GM12801 (cell line): Measurements from ENCODE around the gene NXPH1.

Experiments used
- CTCF ChIP-seq: IDR thresholded peaks from one replicate; pipeline ENCODE4 v1.5.1; 2011; ENCODE audit warnings: control low read depth; ENCODE audit not compliant: insufficient read length; ENCODE audit errors: extremely low read depth

The NXPH1 gene

GRCh38 chr7:8549046-8549445 lies 115.6 kb downstream of the NXPH1 start:
- TF ChIP-seq CTCF: no peak

GRCh38 chr7:8560501-8560900 lies 127.1 kb downstream of the NXPH1 start:
- TF ChIP-seq CTCF: no peak

- no peak for TF ChIP-seq CTCF
Observed at GRCh38 chr7:8561449-8561848, 128.0 kb downstream of the NXPH1 start.

GRCh38 chr7:8564281-8564680 lies 130.9 kb downstream of the NXPH1 start:
- no peak for TF ChIP-seq CTCF

GRCh38 chr7:8566016-8566415 lies 132.6 kb downstream of the NXPH1 start:
- no peak for TF ChIP-seq CTCF

- no peak for TF ChIP-seq CTCF
Observed at GRCh38 chr7:8567626-8568025, 134.2 kb downstream of the NXPH1 start.

GRCh38 chr7:8579661-8580194 lies 146.3 kb downstream of the NXPH1 start:
- TF ChIP-seq CTCF: no peak

GRCh38 chr7:8581842-8582241 lies 148.4 kb downstream of the NXPH1 start:
- TF ChIP-seq CTCF: no peak
